ENCODE results near the gene TCOF1. TPM values are rescaled to one million over a fixed set of nuclear protein-coding genes. Genes with fewer than 3 reads are reported as not detected.

The TCOF1 gene
- total RNA-seq, 2 donors from 2014 or later: 17.3 to 68.5 TPM

GRCh38 chr5:150326707-150327106 lies 30.8 kb upstream of the TCOF1 start:
- TF ChIP-seq, protein P1, sequence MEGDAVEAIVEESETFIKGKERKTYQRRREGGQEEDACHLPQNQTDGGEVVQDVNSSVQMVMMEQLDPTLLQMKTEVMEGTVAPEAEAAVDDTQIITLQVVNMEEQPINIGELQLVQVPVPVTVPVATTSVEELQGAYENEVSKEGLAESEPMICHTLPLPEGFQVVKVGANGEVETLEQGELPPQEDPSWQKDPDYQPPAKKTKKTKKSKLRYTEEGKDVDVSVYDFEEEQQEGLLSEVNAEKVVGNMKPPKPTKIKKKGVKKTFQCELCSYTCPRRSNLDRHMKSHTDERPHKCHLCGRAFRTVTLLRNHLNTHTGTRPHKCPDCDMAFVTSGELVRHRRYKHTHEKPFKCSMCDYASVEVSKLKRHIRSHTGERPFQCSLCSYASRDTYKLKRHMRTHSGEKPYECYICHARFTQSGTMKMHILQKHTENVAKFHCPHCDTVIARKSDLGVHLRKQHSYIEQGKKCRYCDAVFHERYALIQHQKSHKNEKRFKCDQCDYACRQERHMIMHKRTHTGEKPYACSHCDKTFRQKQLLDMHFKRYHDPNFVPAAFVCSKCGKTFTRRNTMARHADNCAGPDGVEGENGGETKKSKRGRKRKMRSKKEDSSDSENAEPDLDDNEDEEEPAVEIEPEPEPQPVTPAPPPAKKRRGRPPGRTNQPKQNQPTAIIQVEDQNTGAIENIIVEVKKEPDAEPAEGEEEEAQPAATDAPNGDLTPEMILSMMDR (IDR thresholded peaks at IDR 0.05): no peak
- Histone ChIP-seq H3K4me3 (no peak overlapping the region), H3K27me3 (no peaks in the 10 kb centered on the region), H3K27ac (no peak overlapping the region), H3K9ac (ENCODE audit: low read depth in 2 of 2, low read length in 2 of 2) (no peak overlapping the region), H3K9me3 (no peaks in the 10 kb centered on the region), H3K4me1 (no peaks in the 10 kb centered on the region), H3K36me3 (no peaks in the 10 kb centered on the region)
- intact Hi-C loops (cut with DNase I): no loop called here
- no peak for DNase-seq

- Histone ChIP-seq H3K27me3 (no peaks in the 10 kb centered on the region), H3K4me1 (no peaks in the 10 kb centered on the region), H3K9ac (ENCODE audit: low read depth in 2 of 2, low read length in 2 of 2) (no peak overlapping the region), H3K9me3 (no peaks in the 10 kb centered on the region), H3K36me3 (no peaks in the 10 kb centered on the region), H3K27ac (no peak overlapping the region), H3K4me3 (no peak overlapping the region)
- intact Hi-C loops (cut with DNase I): no loop called here
- no peak for DNase-seq
- TF ChIP-seq, protein P1 (IDR thresholded peaks at IDR 0.05): no peak
Observed at GRCh38 chr5:150327139-150327538, 30.4 kb upstream of the TCOF1 start.

DNA sequence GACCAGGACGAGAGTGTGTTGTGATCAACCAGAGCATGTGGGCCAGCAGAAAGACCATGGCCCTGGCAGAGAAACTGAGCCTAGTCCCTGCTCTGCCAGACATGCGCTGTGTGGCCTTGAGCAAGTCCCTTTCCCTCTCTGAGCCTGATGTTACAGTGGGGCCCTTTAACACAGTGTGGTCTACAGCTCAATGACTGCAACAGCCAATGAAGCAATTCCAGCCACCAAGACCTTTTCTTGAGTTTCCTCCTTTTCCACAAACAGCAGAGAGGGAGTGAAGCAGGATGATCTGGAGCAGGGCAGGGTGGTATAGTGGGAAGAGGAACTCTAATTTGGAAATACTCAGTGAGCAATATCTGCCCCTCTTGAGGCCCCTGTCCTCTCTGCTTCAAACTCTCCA lies 29.0 kb upstream of the TCOF1 start:
- Histone ChIP-seq H3K36me3 (no peaks in the 10 kb centered on the region), H3K4me1 (no peaks in the 10 kb centered on the region), H3K27ac (no peak overlapping the region), H3K9me3 (no peaks in the 10 kb centered on the region), H3K4me3 (no peak overlapping the region), H3K9ac (ENCODE audit: low read depth in 2 of 2, low read length in 2 of 2) (no peak overlapping the region), H3K27me3 (no peaks in the 10 kb centered on the region)
- intact Hi-C loops (cut with DNase I): no loop called here
- DNase-seq: no peak
- TF ChIP-seq, protein P1 (IDR thresholded peaks at IDR 0.05): no peak

GRCh38 chr5:150329038-150329437 lies 28.5 kb upstream of the TCOF1 start:
- H3K27ac ChIP-seq: no peak overlapping the region
- no peak for DNase-seq

GRCh38 chr5:150329881-150330876 lies 27.3 kb upstream of the TCOF1 start:
- no peaks in the 10 kb centered on the region for H3K4me1 ChIP-seq
- intact Hi-C loops (cut with DNase I): no loop called here
- no peak for DNase-seq

More at GRCh38 chr5:150329038-150329437, 28.5 kb upstream of the TCOF1 start:
- H3K9me3 ChIP-seq: no peaks in the 10 kb centered on the region
- no peaks in the 10 kb centered on the region for H3K36me3 ChIP-seq
- no peak overlapping the region for H3K4me3 ChIP-seq
- no peaks in the 10 kb centered on the region for H3K4me1 ChIP-seq
- no peaks in the 10 kb centered on the region for H3K27me3 ChIP-seq
- intact Hi-C loops (cut with DNase I): no loop called here
- TF ChIP-seq, protein P1 (IDR thresholded peaks at IDR 0.05): no peak
- no peak overlapping the region for H3K9ac ChIP-seq (ENCODE audit: low read depth in 2 of 2, low read length in 2 of 2)

More at GRCh38 chr5:150329881-150330876, 27.3 kb upstream of the TCOF1 start:
- TF ChIP-seq, protein P1 (IDR thresholded peaks at IDR 0.05): no peak
- no peak overlapping the region for H3K9ac ChIP-seq (ENCODE audit: low read depth in 2 of 2, low read length in 2 of 2)
- no peaks in the 10 kb centered on the region for H3K9me3 ChIP-seq
- no peaks in the 10 kb centered on the region for H3K36me3 ChIP-seq
- H3K27ac ChIP-seq: no peak overlapping the region
- H3K27me3 ChIP-seq: no peaks in the 10 kb centered on the region
- H3K4me3 ChIP-seq: no peak overlapping the region

Data from colonic mucosa (tissue), 4 donors.